ENCODE measurements around the gene GYS1. TPM values are rescaled to one million over a fixed set of nuclear protein-coding genes. Genes with fewer than 3 reads are reported as not detected.

GYS1 gene
- total RNA-seq, 4 donors from 2014 or later: 110 to 221 (median 126) TPM

DNA sequence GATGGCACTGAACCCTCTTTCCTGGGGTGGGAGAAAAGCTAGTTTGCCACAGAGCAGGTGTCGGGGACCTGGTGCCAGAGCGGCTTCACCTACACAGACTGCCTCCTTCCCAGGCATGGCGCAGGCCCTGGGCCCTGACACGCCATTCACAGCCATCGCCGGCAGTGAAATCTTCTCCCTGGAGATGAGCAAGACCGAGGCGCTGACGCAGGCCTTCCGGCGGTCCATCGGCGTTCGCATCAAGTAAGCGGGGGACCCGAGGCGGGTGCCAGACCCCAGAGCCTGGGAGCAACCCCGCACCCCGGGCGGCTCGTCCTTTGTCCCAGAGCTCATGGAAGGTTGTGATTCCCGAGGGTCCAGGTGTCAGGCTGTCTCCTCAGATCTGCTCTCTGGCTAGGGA is 13.8 kb upstream of the GYS1 start:
- intact Hi-C loops (cut with DNase I; ENCODE audit: low total_unique reads): no loop called here
- H3K27me3 ChIP-seq: no peaks in the 10 kb centered on the region
- no peak overlapping the region for H3K27ac ChIP-seq
- in situ Hi-C loops (cut with MboI; ENCODE audit: low sequenced_read_pairs in 4 of 4): no loop called here
- ATAC-seq: no peak
- no peaks in the 10 kb centered on the region for H3K4me1 ChIP-seq
- no peak overlapping the region for H3K4me3 ChIP-seq
- no peak for TF ChIP-seq POLR2A (IDR thresholded peaks at IDR 0.05)
- TF ChIP-seq CTCF (IDR thresholded peaks at IDR 0.05 in 4 of 5, conservative IDR thresholded peaks at IDR 0.05 in 1 of 5): no peak
- no peak for DNase-seq
- H3K9me3 ChIP-seq: no peaks in the 10 kb centered on the region
- H3K36me3 ChIP-seq: peaks cover 0 to 89% of the 10 kb centered on the region in 2 donors

DNA sequence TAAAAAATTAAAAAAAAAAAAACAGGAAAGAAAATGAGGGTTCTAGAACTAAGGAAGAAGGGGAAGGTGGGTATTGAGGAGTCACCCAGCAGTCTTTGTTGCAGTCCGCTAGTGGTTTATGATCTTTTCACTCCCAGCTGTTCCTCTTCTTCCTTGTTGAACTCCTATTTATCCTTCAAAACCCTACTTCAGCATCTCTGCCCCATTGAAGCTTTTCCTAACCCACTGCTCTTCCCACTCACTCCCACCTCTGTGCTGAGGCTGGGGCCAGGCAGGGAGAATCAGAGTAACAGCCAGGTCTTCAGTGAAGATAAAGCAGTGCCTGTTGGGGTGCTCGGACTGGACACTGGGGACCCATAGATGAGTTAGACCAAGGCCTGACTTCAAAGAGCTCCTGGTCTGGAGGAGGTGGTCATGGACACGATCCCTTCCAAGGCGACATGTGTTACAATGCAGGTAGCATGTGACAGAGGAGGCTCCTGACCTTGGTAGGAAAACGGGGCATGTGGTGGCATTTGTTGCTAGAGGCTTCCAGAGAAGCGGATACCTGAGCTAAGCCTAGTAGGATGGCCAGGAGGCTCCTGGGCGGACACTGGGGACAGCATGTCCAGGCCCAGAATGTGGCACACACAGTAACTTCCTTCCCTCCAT is 12.0 kb upstream of the GYS1 start:
- ATAC-seq (no peak), DNase-seq (no peak)
- Histone ChIP-seq H3K27me3 (no peaks in the 10 kb centered on the region), H3K36me3 (peaks cover 0 to 71% of the 10 kb centered on the region in 2 donors), H3K4me3 (no peak overlapping the region), H3K9me3 (no peaks in the 10 kb centered on the region), H3K4me1 (no peaks in the 10 kb centered on the region), H3K27ac (no peak overlapping the region)
- in situ Hi-C loops (cut with MboI; ENCODE audit: low sequenced_read_pairs in 4 of 4): no loop called here
- TF ChIP-seq POLR2A (IDR thresholded peaks at IDR 0.05) (no peak), CTCF (IDR thresholded peaks at IDR 0.05 in 4 of 5, conservative IDR thresholded peaks at IDR 0.05 in 1 of 5) (no peak)
- intact Hi-C loops (cut with DNase I; ENCODE audit: low total_unique reads): no loop called here

- no peaks in the 10 kb centered on the region for H3K27me3 ChIP-seq
- H3K4me3 ChIP-seq: no peak overlapping the region
- H3K4me1 ChIP-seq: no peaks in the 10 kb centered on the region
- DNase-seq: no peak
- ATAC-seq: no peak
- in situ Hi-C loops (cut with MboI; ENCODE audit: low sequenced_read_pairs in 4 of 4) (no loop called here), intact Hi-C loops (cut with DNase I; ENCODE audit: low total_unique reads) (no loop called here)
- no peaks in the 10 kb centered on the region for H3K9me3 ChIP-seq
- no peak for TF ChIP-seq POLR2A (IDR thresholded peaks at IDR 0.05)
- no peak for TF ChIP-seq CTCF (IDR thresholded peaks at IDR 0.05 in 4 of 5, conservative IDR thresholded peaks at IDR 0.05 in 1 of 5)
- H3K36me3 ChIP-seq: peaks cover 0 to 63% of the 10 kb centered on the region in 2 donors
- no peak overlapping the region for H3K27ac ChIP-seq
Observed at GRCh38 chr19:49004133-49004532, 11.0 kb upstream of the GYS1 start.

DNA sequence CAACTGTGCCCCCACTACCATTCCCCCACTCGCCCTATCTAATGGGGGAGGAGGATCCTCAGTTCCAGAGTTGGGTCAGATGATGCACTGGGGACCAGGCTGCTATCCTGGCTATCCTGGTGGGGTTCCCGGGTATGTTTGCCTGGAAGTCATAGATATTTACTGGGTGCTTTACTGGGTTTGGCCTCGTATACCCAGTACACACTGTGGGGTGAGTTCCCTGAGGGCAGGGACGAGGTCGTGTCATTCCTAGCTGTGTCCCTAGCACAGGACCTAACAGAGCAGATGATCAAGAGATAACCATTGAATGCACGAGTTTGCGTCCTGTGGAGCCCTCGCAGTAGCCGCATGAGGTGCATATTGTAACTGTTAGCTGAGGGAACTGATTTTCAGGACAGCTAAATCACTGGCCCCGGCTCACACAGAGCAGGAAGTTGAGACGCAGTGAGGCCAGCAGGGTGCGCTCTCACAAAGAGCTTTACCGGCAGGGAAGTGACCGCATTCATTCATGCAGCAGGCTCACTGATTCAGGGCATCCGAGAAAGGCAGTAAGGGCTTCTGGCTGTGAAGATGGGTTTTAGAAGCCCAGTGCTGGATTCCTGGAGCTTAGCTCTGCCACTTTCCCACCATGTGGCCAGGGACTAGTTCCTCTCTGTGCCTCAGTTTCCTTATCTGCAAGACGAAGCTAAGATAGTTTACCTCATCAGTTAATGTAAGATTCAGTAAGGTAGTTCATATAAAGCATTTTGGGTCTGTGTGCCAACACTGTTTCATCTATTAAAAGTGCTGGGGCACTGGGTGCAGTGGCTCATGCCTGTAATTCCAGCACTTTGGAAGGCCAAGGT is 6.6 kb upstream of the GYS1 start:
- Histone ChIP-seq H3K27me3 (no peaks in the 10 kb centered on the region), H3K4me3 (no peak overlapping the region), H3K4me1 (peaks cover 5 to 11% of the 10 kb centered on the region in 2 donors), H3K36me3 (peaks cover 0 to 25% of the 10 kb centered on the region in 2 donors), H3K9me3 (no peaks in the 10 kb centered on the region), H3K27ac (peak overlapping the region in 1 of 4 donors; percentile 72)
- TF ChIP-seq POLR2A (IDR thresholded peaks at IDR 0.05) (no peak), CTCF (IDR thresholded peaks at IDR 0.05 in 4 of 5, conservative IDR thresholded peaks at IDR 0.05 in 1 of 5) (peak in 4 of 5 experiments; percentile 44 to 65 (median 56))
- no peak for DNase-seq
- in situ Hi-C loops (cut with MboI; ENCODE audit: low sequenced_read_pairs in 4 of 4) (no loop called here), intact Hi-C loops (cut with DNase I; ENCODE audit: low total_unique reads) (loop anchor here (10.0 kb wide), 2 partner anchors 675 to 815 kb away; partner anchors contain the start of genes EMP3, FUZ and MED25)
- peak in 1 of 2 donors; percentile 67 for ATAC-seq

All from gastrocnemius medialis (tissue), 4 donors.